Mesodermal cell (in vitro differentiated cells): ENCODE results near the gene DBP.

ENCODE experiments used
- H3K27ac ChIP-seq: 2 replicates; pipeline ENCODE4 v1.7.0; 2013; ENCODE audit warnings: mild to moderate bottlenecking, low read depth, low read length, moderate library complexity; ENCODE audit not compliant: severe bottlenecking
- H3K36me3 ChIP-seq: 2 replicates; pipeline ENCODE4 v1.7.1; 2013; ENCODE audit warnings: mild to moderate bottlenecking, low read length, moderate library complexity; ENCODE audit not compliant: control insufficient read depth, insufficient read depth
- H3K4me1 ChIP-seq: one replicate; pipeline ENCODE4 v1.7.1; 2013; ENCODE audit warnings: mild to moderate bottlenecking, low read length; ENCODE audit not compliant: insufficient read depth, control insufficient read depth, poor library complexity, severe bottlenecking
- H3K4me3 ChIP-seq: 2 replicates; pipeline ENCODE4 v1.7.0; 2013; ENCODE audit warnings: low read length, control low read depth, mild to moderate bottlenecking; ENCODE audit not compliant: insufficient read depth, poor library complexity, severe bottlenecking; ENCODE audit errors: extremely low read depth
- H3K9me3 ChIP-seq: 2 replicates; pipeline ENCODE4 v1.7.1; 2013; ENCODE audit warnings: mild to moderate bottlenecking, low read length, moderate library complexity; ENCODE audit not compliant: control insufficient read depth
- WGBS, 2 experiments: methylation state at CpG; one replicate each; pipeline ENCODE4 v1.1.5; 2013; ENCODE audit warnings: missing lambda C conversion rate in 2 of 2; ENCODE audit not compliant: insufficient coverage in 2 of 2; 5-methylcytosine and 5-hydroxymethylcytosine counted together

Gene DBP

GRCh38 chr19:48595833-48596232 lies 41.3 kb downstream of the DBP start:
- Histone ChIP-seq H3K27ac (no peak overlapping the region), H3K4me3 (no peak overlapping the region), H3K4me1 (no peaks in the 10 kb centered on the region), H3K9me3 (no peaks in the 10 kb centered on the region), H3K36me3 (no peaks in the 10 kb centered on the region)
- 85 to 90% methylated on average over 5 to 6 of the region's 6 CpGs for WGBS, 2 experiments

- H3K4me3 ChIP-seq: no peak overlapping the region
- H3K4me1 ChIP-seq: no peaks in the 10 kb centered on the region
- H3K36me3 ChIP-seq: no peaks in the 10 kb centered on the region
- WGBS, 2 experiments: 89 to 91% methylated on average over 7 to 9 of the region's 9 CpGs
- H3K27ac ChIP-seq: no peak overlapping the region
- no peaks in the 10 kb centered on the region for H3K9me3 ChIP-seq
Measured at GRCh38 chr19:48595171-48595570, 42.0 kb downstream of the DBP start.

GRCh38 chr19:48591021-48591420 lies 46.2 kb downstream of the DBP start:
- WGBS, 2 experiments: 84% methylated on average over 4 to 5 of the region's 5 CpGs
- Histone ChIP-seq H3K36me3 (no peaks in the 10 kb centered on the region), H3K4me3 (no peak overlapping the region), H3K27ac (no peak overlapping the region), H3K4me1 (no peaks in the 10 kb centered on the region), H3K9me3 (no peaks in the 10 kb centered on the region)

GRCh38 chr19:48588670-48589401 lies 48.3 kb downstream of the DBP start:
- Histone ChIP-seq H3K36me3 (no peaks in the 10 kb centered on the region), H3K4me1 (no peaks in the 10 kb centered on the region), H3K9me3 (no peaks in the 10 kb centered on the region), H3K27ac (no peak overlapping the region), H3K4me3 (no peak overlapping the region)
- WGBS, 2 experiments: 6 to 7% methylated on average over 30 to 35 of the region's 36 CpGs

- no peak overlapping the region for H3K4me3 ChIP-seq
- no peaks in the 10 kb centered on the region for H3K9me3 ChIP-seq
- WGBS, 2 experiments: 100% methylated on average over 2 of the region's 3 CpGs
- H3K4me1 ChIP-seq: no peaks in the 10 kb centered on the region
- H3K27ac ChIP-seq: no peak overlapping the region
- no peaks in the 10 kb centered on the region for H3K36me3 ChIP-seq
Measured at GRCh38 chr19:48587387-48587786, 49.8 kb downstream of the DBP start.

GRCh38 chr19:48582168-48582567 lies 55.0 kb downstream of the DBP start:
- 100% methylated on average over 1 of the region's 2 CpGs; no CpG with 5 or more reads in 1 of the 2 experiments for WGBS, 2 experiments
- no peaks in the 10 kb centered on the region for H3K36me3 ChIP-seq
- no peak overlapping the region for H3K4me3 ChIP-seq
- H3K4me1 ChIP-seq: no peaks in the 10 kb centered on the region
- no peaks in the 10 kb centered on the region for H3K9me3 ChIP-seq
- no peak overlapping the region for H3K27ac ChIP-seq
